RWPE2 (cell line): ENCODE measurements around the gene GLS2.
A peak's percentile ranks its signal among the peaks of the same experiment; 100 is the strongest.

Experiments
- ATAC-seq: fragments of 200-7000 bp; cut with Tn5 transposase; 3 replicates; pipeline ENCODE4 v1.9.1; 2021; ENCODE audit warnings: low read depth
- DNase-seq: peaks from one replicate; pipeline ENCODE4 v3.0.0-alpha.2; 2020; ENCODE audit warnings: low spot score
- H3K27ac ChIP-seq: fragments of 450-650 bp; 2 replicates; pipeline ENCODE4 v1.5.1; 2017; ENCODE audit warnings: mild to moderate bottlenecking; ENCODE audit not compliant: poor library complexity, severe bottlenecking
- H3K27me3 ChIP-seq: fragments of 250-450 bp; sonication (Bioruptor Pico); 2 replicates; pipeline ENCODE4 v1.5.1; 2021; ENCODE audit warnings: mild to moderate bottlenecking, moderate library complexity; ENCODE audit not compliant: insufficient read depth, poor library complexity, severe bottlenecking
- H3K36me3 ChIP-seq: fragments of 250-450 bp; sonication (Bioruptor Pico); 2 replicates; pipeline ENCODE4 v1.5.1; 2020; ENCODE audit warnings: low read depth, mild to moderate bottlenecking, moderate library complexity
- H3K4me1 ChIP-seq: fragments of 250-450 bp; sonication (Bioruptor Pico); 2 replicates; pipeline ENCODE4 v1.5.1; 2021; ENCODE audit warnings: mild to moderate bottlenecking, moderate library complexity; ENCODE audit not compliant: insufficient read depth, poor library complexity, severe bottlenecking
- H3K4me3 ChIP-seq: fragments of 250-450 bp; sonication (Bioruptor Pico); 2 replicates; pipeline ENCODE4 v1.5.1; 2021; ENCODE audit warnings: mild to moderate bottlenecking, moderate library complexity; ENCODE audit not compliant: severe bottlenecking
- H3K9me3 ChIP-seq: fragments of 250-450 bp; sonication (Bioruptor Pico); 2 replicates; pipeline ENCODE4 v1.5.1; 2021; ENCODE audit warnings: mild to moderate bottlenecking, moderate library complexity; ENCODE audit not compliant: severe bottlenecking
- TF ChIP-seq, protein P1 (sequence below): fragments of 450-650 bp; IDR thresholded peaks from one replicate; pipeline ENCODE4 v1.5.1; 2017; ENCODE audit warnings: mild to moderate bottlenecking, moderate library complexity; ENCODE audit not compliant: poor library complexity, severe bottlenecking

GLS2 gene

DNA sequence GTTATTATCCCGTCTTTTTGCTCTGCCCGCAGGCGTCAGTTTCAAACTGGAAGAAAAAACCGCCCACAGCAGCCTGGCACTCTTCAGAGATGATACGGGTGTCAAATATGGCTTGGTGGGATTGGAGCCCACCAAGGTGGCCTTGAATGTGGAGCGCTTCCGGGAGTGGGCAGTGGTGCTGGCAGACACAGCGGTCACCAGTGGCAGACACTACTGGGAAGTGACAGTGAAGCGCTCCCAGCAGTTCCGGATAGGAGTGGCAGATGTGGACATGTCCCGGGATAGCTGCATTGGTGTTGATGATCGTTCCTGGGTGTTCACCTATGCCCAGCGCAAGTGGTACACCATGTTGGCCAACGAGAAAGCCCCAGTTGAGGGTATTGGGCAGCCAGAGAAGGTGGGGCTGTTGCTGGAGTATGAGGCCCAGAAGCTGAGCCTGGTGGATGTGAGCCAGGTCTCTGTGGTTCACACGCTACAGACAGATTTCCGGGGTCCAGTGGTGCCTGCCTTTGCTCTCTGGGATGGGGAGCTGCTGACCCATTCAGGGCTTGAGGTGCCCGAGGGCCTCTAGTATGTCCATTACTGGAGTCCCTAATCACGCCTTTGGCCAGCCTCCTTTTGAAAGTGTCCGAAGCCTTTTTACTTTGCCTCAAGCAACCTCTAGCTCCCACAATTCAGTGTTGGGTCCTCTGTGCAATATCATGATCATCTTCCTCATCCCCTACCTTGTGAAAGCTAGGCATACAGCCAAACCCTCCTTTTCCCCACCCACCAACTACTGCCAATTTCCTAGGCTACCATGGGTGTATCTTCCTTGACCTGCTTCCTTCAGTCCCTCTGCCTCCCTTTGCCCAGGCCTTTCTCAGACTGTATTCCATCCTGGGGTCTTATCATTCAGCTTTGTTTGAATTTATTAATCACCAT, 18.7 kb downstream of the GLS2 start:
- DNase-seq (no peak), ATAC-seq (no peak)
- Histone ChIP-seq H3K36me3 (peaks cover 13% of the 10 kb centered on the region; the same call in 1 of the 2 replicates), H3K27me3 (no peaks in the 10 kb centered on the region), H3K4me1 (peaks cover 3% of the 10 kb centered on the region), H3K27ac (peak overlapping the region; percentile 45), H3K4me3 (peak overlapping the region; percentile 70), H3K9me3 (no peaks in the 10 kb centered on the region)
- TF ChIP-seq, protein P1, sequence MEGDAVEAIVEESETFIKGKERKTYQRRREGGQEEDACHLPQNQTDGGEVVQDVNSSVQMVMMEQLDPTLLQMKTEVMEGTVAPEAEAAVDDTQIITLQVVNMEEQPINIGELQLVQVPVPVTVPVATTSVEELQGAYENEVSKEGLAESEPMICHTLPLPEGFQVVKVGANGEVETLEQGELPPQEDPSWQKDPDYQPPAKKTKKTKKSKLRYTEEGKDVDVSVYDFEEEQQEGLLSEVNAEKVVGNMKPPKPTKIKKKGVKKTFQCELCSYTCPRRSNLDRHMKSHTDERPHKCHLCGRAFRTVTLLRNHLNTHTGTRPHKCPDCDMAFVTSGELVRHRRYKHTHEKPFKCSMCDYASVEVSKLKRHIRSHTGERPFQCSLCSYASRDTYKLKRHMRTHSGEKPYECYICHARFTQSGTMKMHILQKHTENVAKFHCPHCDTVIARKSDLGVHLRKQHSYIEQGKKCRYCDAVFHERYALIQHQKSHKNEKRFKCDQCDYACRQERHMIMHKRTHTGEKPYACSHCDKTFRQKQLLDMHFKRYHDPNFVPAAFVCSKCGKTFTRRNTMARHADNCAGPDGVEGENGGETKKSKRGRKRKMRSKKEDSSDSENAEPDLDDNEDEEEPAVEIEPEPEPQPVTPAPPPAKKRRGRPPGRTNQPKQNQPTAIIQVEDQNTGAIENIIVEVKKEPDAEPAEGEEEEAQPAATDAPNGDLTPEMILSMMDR: no peak

DNA sequence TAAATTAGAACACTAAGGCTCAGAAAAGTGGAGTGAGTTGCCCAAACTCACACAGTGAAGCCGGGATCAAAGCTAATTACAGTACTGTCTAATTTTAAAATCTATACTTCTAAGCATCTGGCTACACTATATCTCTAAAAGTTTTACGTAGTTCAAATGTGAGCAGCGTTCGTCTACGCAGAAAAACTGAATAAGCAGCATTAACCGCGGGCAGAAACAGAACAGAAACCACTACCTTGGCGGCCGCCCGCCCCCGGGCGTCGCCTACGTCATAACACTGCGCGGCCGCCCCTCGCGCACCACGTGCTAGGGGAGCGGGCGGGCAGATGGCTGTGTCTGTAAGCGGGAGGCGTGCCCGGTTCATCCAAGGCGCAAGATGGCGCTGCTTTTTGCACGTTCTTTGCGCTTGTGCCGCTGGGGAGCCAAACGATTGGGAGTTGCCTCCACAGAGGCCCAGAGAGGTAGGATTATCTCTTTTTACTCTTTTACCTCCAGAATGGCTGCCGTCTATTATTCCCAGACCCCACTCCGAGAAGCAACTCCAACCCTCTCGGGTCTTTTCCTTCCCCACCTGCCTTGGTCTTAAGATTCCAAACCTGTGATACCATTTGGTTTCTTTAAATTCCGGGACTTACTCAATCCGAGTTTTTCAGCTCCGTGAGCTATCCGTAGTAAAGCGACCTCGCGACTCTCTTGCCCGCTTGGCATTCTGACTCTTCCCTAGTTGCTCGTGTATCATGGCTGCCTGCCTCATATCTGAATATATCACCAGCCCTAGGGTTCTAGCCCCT, 19.6 kb downstream of the GLS2 start, which contains the start of gene SPRYD4:
Gene SPRYD4 (plus strand): TSS at position 363 of the 791 bp plus-strand sequence. CDS start 14 bp downstream, at position 377.
- Histone ChIP-seq H3K27ac (peak within 1 kb of the TSS; percentile 45), H3K36me3 (peaks cover 13% of the 10 kb centered on the region; the same call in 1 of the 2 replicates), H3K4me1 (peaks cover 3% of the 10 kb centered on the region), H3K4me3 (peak within 1 kb of the TSS; percentile 70), H3K9me3 (no peaks in the 10 kb centered on the region), H3K27me3 (no peaks in the 10 kb centered on the region)
- peak; percentile 89 for DNase-seq
- TF ChIP-seq, protein P1: peak; percentile 63
- ATAC-seq: peak; percentile 87

DNA sequence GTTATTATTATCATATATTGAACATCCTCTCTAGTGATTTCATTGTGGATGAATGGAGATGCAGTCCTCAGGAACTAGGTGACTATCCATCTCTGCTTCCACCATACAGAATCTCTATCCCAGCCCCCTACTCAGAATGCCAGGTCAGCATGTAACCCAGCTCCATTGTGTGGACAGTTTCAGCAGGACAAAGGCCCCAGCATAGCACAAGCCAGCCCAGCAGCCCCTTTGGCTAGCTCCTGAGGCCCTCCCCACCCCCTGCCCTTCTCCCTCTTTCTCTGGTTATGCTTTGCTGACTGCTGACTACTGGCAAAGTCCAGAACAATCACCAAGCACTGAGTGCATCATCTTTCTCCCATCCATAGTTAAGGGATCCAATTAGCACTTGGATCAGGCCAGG, 25.4 kb downstream of the GLS2 start:
- no peak for DNase-seq
- Histone ChIP-seq H3K9me3 (no peaks in the 10 kb centered on the region), H3K27me3 (no peaks in the 10 kb centered on the region), H3K36me3 (no peaks in the 10 kb centered on the region), H3K4me3 (no peak overlapping the region), H3K4me1 (no peaks in the 10 kb centered on the region), H3K27ac (no peak overlapping the region)
- TF ChIP-seq, protein P1: no peak
- ATAC-seq: no peak

DNA sequence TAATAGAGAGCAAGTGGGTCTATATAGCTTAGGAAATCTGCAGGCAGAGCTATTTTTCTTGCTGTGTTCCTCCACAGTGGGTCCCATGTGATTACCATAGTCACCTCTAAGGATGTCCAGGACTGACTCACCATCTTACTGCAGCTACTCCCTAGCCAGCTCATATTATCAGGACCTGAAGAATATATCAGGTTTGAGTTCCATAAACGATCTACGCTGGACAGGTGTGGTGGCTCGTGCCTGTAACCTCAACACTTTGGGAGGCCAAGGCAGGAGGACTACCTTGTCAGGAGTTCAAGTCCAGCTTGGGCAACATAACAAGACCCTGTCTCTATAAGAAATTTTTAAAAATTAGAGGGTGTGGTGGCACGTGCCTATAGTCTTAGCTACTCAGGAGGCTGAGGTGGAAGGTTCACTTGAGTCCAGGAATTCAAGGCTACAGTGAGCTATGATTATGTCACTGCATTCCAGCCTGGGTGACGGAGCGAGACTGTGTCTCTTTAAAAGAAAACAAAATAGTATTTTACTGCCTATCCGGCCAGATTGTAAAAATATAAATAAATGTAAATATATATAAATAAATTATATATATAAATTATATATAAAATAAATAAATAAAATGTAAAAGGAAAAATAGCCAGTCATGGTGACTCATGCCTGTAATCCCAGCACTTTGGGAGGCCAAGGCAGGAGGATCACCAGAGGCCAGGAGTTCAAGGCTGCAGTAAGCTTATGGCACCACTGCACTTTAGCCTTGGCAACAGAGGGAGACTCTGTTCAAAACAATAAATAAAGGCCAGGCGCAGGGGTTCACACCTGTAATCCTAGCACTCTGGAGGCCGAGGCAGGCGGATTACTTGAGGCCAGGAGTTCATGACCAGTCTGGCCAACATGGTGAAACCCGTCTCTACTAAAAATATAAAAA, 26.5 kb downstream of the GLS2 start:
- Histone ChIP-seq H3K9me3 (no peaks in the 10 kb centered on the region), H3K4me3 (no peak overlapping the region), H3K4me1 (no peaks in the 10 kb centered on the region), H3K27ac (no peak overlapping the region), H3K27me3 (no peaks in the 10 kb centered on the region), H3K36me3 (no peaks in the 10 kb centered on the region)
- DNase-seq: no peak
- ATAC-seq: peak; percentile 67
- TF ChIP-seq, protein P1: no peak
